B cell (primary cell): ENCODE measurements around the gene NDST1. TPM values are rescaled to one million over a fixed set of nuclear protein-coding genes. Genes with fewer than 3 reads are reported as not detected.

Experiments used
- ATAC-seq: fragments of 200-7000 bp; cut with Tn5 transposase; one replicate; pipeline ENCODE4 v1.10.0; 2021; ENCODE audit warnings: low read depth, mild to moderate bottlenecking, moderate number of reproducible peaks, moderate library complexity
- CTCF ChIA-PET: fragments of 350-600 bp; sonication (Branson Sonifier 250); formaldehyde crosslinking; loops from one replicate; lab custom pipeline; 2021; ENCODE audit warnings: antibody characterized with exemption, inconsistent platforms; lab: Charles Lee
- POLR2A ChIA-PET: fragments of 350-600 bp; sonication (Branson Sonifier 250); formaldehyde crosslinking; loops from one replicate; lab custom pipeline; 2021; ENCODE audit warnings: antibody characterized with exemption; lab: Charles Lee
- DNase-seq: peaks from one replicate; pipeline ENCODE4 v3.0.0; 2013
- H2AFZ ChIP-seq: 2 replicates; pipeline ENCODE4 v1.6.1; 2012; ENCODE audit warnings: mild to moderate bottlenecking, low read depth, low read length; ENCODE audit not compliant: insufficient read depth, poor library complexity, severe bottlenecking
- H3K27ac ChIP-seq, 2 donors: 1 replicate in 1 of 2; 2 replicates in 1 of 2; pipeline ENCODE4 v1.5.1; 2012 to 2013; ENCODE audit warnings: low read length in 2 of 2, mild to moderate bottlenecking in 2 of 2, moderate library complexity in 1 of 2
- H3K27me3 ChIP-seq, 4 experiments: fragments of 200-600 bp in 1 of 4; sonication (generic) in 1 of 4; replicated peaks in 1 of 4; 1 replicate in 2 of 4; 2 replicates in 2 of 4; pipeline versions ENCODE4 v1.6.1 to v1.7.0; 2013 to 2016; ENCODE audit warnings: low read length in 3 of 4, mild to moderate bottlenecking in 2 of 4, mixed read lengths in 1 of 4, moderate library complexity in 1 of 4; ENCODE audit not compliant: insufficient read depth in 4 of 4, control insufficient read depth in 3 of 4; ENCODE audit errors: control extremely low read depth in 1 of 4
- H3K36me3 ChIP-seq, 2 experiments: replicated peaks in 1 of 2; 1 replicate in 1 of 2; 2 replicates in 1 of 2; pipeline versions ENCODE4 v1.6.1 to v1.7.1; 2013; ENCODE audit warnings: low read length in 1 of 2; ENCODE audit not compliant: insufficient read depth in 2 of 2, control insufficient read depth in 1 of 2; ENCODE audit errors: control extremely low read depth in 1 of 2, extremely low read depth in 1 of 2
- H3K4me1 ChIP-seq, 2 donors: fragments of 200-600 bp in 1 of 2; sonication (generic) in 1 of 2; 1 replicate in 1 of 2; 2 replicates in 1 of 2; pipeline versions ENCODE4 v1.5.1 to v1.6.1; 2013 to 2017; ENCODE audit warnings: low read length in 2 of 2; ENCODE audit not compliant: control insufficient read depth in 2 of 2, insufficient read depth in 2 of 2
- H3K4me2 ChIP-seq: replicated peaks from 2 replicates; pipeline ENCODE3; 2012; ENCODE audit warnings: mild to moderate bottlenecking, low read depth, low read length; ENCODE audit not compliant: poor library complexity, severe bottlenecking
- H3K4me3 ChIP-seq, 5 experiments: fragments of 200-600 bp in 1 of 5; sonication (generic) in 1 of 5; 1 replicate in 3 of 5; 2 replicates in 2 of 5; pipeline versions ENCODE4 v1.5.1 to v1.7.0; 2011 to 2016; ENCODE audit warnings: low read length in 4 of 5, mild to moderate bottlenecking in 4 of 5, low read depth in 2 of 5, control low read depth in 1 of 5, moderate library complexity in 1 of 5; ENCODE audit not compliant: insufficient read depth in 1 of 5; ENCODE audit errors: control extremely low read depth in 1 of 5, extremely low read depth in 1 of 5
- H3K79me2 ChIP-seq: fragments of 200-600 bp; sonication (generic); one replicate; pipeline ENCODE4 v1.6.0; 2016; ENCODE audit warnings: low read length; ENCODE audit not compliant: control insufficient read depth, insufficient read depth
- H3K9ac ChIP-seq: fragments of 200-600 bp; sonication (generic); 2 replicates; pipeline ENCODE4 v1.6.1; 2017; ENCODE audit warnings: mild to moderate bottlenecking, low read length, moderate library complexity
- H3K9me3 ChIP-seq, 3 donors: one replicate each; pipeline versions ENCODE4 v1.6.1 to v1.7.1; 2013; ENCODE audit warnings: low read length in 2 of 3; ENCODE audit not compliant: control insufficient read depth in 2 of 3, insufficient read depth in 1 of 3; ENCODE audit errors: control extremely low read depth in 1 of 3
- H4K20me1 ChIP-seq: 2 replicates; pipeline ENCODE4 v1.6.0; 2012; ENCODE audit warnings: mild to moderate bottlenecking, low read length; ENCODE audit not compliant: insufficient read depth, control insufficient read depth, poor library complexity, severe bottlenecking
- H3K27ac Mint-ChIP-seq: one replicate; pipeline ENCODE4 v1.8.0; 2021; ENCODE audit warnings: mixed read lengths
- H3K27me3 Mint-ChIP-seq: one replicate; pipeline ENCODE4 v1.8.0; 2021; ENCODE audit warnings: mixed read lengths
- H3K4me1 Mint-ChIP-seq: one replicate; pipeline ENCODE4 v1.8.0; 2021; ENCODE audit warnings: mixed read lengths
- H3K4me3 Mint-ChIP-seq: one replicate; pipeline ENCODE4 v1.8.0; 2021; ENCODE audit warnings: mixed read lengths
- H3K9me3 Mint-ChIP-seq: one replicate; pipeline ENCODE4 v1.8.0; 2022; ENCODE audit warnings: mixed read lengths; ENCODE audit not compliant: insufficient read depth
- EZH2 ChIP-seq: IDR thresholded peaks from 2 replicates; pipeline ENCODE4 v1.6.1; 2012; ENCODE audit warnings: borderline replicate concordance, low read depth, mild to moderate bottlenecking, moderate library complexity, low read length; ENCODE audit not compliant: insufficient read depth, poor library complexity, severe bottlenecking
- WGBS: methylation state at CpG from one replicate; pipeline ENCODE4 v1.1.5; 2013; ENCODE audit warnings: missing lambda C conversion rate; ENCODE audit not compliant: insufficient coverage; 5-methylcytosine and 5-hydroxymethylcytosine counted together
- intact Hi-C: fragments of 100-400 bp; cut with micrococcal nuclease; formaldehyde crosslinking; loops from one replicate; pipeline ENCODE4 v1.10.0; 2022
- polyA plus RNA-seq: library from polyadenylated mRNA; depleted of rRNA; stranded (reverse); fragments of >200 nt; gene quantifications from 2 replicates; pipeline ENCODE4 v1.2.3, GENCODE V29; 2012
- total RNA-seq, 2 donors: library from RNA; stranded (reverse); fragments of 120-200 nt in 1 of 2; gene quantifications; 1 replicate in 1 of 2; 2 replicates in 1 of 2; pipeline versions ENCODE4 v1.2.3 to v1.2.4, GENCODE V29; 2013 to 2022
- TF ChIP-seq, protein P1 (sequence below): fragments of 200-600 bp; IDR thresholded peaks from one replicate; pipeline ENCODE4 v1.8.0; 2022; ENCODE audit warnings: antibody characterized with exemption, mild to moderate bottlenecking

The NDST1 gene
- total and polyA plus RNA-seq, 2 donors (not counting 1 experiment from before 2014, with no cell fraction given): 4.3 to 7.0 TPM

DNA sequence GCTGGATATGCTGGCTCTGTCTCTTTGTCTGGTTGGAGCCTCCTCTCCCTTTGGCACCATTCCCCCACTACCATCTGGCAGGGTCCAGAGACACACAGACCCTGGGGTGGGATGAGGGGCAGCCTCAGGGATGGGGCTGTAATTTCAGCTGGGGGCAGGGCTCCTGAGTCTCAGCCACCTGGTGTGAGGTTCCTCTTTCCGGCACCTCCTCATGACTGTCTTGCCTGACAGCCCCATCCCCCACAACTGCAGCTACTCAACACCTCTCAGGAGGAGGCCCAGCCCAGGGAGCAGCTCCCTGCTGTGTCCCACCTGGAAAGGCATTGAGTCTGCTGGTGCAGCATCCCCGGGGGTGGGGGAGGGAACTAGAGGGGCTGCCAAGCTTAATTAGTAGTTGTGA is 46.7 kb upstream of the NDST1 start:
- no peaks in the 10 kb centered on the region for H3K79me2 ChIP-seq
- no peaks in the 10 kb centered on the region for H3K36me3 ChIP-seq
- WGBS: 0% methylated on average over 1 of the region's 2 CpGs
- H3K4me1 ChIP-seq: peaks cover 28 to 41% of the 10 kb centered on the region in 2 donors
- ATAC-seq (peak; percentile 80), DNase-seq (peak; percentile 82)
- H2AFZ ChIP-seq: peak overlapping the region; percentile 80
- ChIA-PET POLR2A (interaction anchor here (0.8 kb wide), 1 partner anchor 53 kb away, joined by 4 read pairs; no protein-coding TSS in a partner anchor), CTCF (interaction anchor here (0.8 to 7.3 kb wide), 13 partner anchors 11 to 385 kb away, joined by 3 to 126 read pairs (median 7); partner anchors contain the start of genes IRGM and RPS14)
- H3K27ac Mint-ChIP-seq: peak overlapping the region; percentile 66
- no peaks in the 10 kb centered on the region for H3K27me3 ChIP-seq
- peak overlapping the region; percentile 57 for H3K4me2 ChIP-seq
- H3K27ac ChIP-seq: peak overlapping the region; percentile 55 to 57
- no peaks in the 10 kb centered on the region for H3K27me3 Mint-ChIP-seq
- no peaks in the 10 kb centered on the region for H3K9me3 Mint-ChIP-seq
- no peak overlapping the region for H3K4me3 ChIP-seq
- intact Hi-C loops: loop anchor here (1.0 kb wide), 1 partner anchor 26 kb away; no protein-coding TSS in a partner anchor
- TF ChIP-seq, protein P1, sequence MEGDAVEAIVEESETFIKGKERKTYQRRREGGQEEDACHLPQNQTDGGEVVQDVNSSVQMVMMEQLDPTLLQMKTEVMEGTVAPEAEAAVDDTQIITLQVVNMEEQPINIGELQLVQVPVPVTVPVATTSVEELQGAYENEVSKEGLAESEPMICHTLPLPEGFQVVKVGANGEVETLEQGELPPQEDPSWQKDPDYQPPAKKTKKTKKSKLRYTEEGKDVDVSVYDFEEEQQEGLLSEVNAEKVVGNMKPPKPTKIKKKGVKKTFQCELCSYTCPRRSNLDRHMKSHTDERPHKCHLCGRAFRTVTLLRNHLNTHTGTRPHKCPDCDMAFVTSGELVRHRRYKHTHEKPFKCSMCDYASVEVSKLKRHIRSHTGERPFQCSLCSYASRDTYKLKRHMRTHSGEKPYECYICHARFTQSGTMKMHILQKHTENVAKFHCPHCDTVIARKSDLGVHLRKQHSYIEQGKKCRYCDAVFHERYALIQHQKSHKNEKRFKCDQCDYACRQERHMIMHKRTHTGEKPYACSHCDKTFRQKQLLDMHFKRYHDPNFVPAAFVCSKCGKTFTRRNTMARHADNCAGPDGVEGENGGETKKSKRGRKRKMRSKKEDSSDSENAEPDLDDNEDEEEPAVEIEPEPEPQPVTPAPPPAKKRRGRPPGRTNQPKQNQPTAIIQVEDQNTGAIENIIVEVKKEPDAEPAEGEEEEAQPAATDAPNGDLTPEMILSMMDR: no peak
- TF ChIP-seq EZH2: no peak
- peak overlapping the region; percentile 14 for H3K9ac ChIP-seq
- no peaks in the 10 kb centered on the region for H3K9me3 ChIP-seq
- no peaks in the 10 kb centered on the region for H4K20me1 ChIP-seq
- H3K4me3 Mint-ChIP-seq: peak overlapping the region; percentile 16
- H3K4me1 Mint-ChIP-seq: peaks cover 39% of the 10 kb centered on the region

DNA sequence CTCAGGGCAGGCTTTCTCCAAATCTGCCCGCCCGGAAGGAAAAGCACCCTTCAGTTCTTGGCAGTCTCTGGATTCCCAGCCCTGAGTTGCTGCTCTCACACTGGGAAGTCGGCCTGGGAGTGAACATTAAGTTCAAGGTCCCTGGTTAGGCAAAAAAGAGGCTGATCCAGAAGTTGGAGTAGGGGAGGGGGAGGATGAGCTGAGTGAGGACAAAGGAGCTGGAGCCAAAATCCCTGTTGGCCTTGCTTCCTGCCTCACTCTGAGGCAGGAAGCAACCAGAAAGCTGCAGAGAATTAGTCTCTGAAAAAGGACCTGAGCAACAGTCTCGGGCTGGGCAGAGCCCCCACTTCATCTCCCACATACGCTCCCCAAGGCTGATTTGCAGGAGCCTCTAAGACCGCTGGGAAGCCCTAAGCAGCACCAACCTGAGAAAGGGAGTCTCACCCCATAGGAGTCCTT is 43.3 kb upstream of the NDST1 start:
- no peaks in the 10 kb centered on the region for H3K79me2 ChIP-seq
- H3K27ac Mint-ChIP-seq: no peak overlapping the region
- ATAC-seq: no peak
- H3K27me3 ChIP-seq: no peaks in the 10 kb centered on the region
- no peaks in the 10 kb centered on the region for H3K9me3 Mint-ChIP-seq
- no peak overlapping the region for H3K4me2 ChIP-seq
- no peak overlapping the region for H3K27ac ChIP-seq
- ChIA-PET POLR2A (no interaction called here), CTCF (interaction anchor here (0.9 kb wide), 1 partner anchor 77 kb away, joined by 3 read pairs; no protein-coding TSS in a partner anchor)
- H3K9me3 ChIP-seq: no peaks in the 10 kb centered on the region
- H3K27me3 Mint-ChIP-seq: no peaks in the 10 kb centered on the region
- no peak overlapping the region for H3K4me3 Mint-ChIP-seq
- no peak overlapping the region for H2AFZ ChIP-seq
- intact Hi-C loops: no loop called here
- peaks cover 14 to 17% of the 10 kb centered on the region in 2 donors for H3K4me1 ChIP-seq
- H3K36me3 ChIP-seq: no peaks in the 10 kb centered on the region
- no peak overlapping the region for H3K4me3 ChIP-seq
- WGBS: 90% methylated on average over 6 of the region's 6 CpGs
- H4K20me1 ChIP-seq: no peaks in the 10 kb centered on the region
- no peak for DNase-seq
- H3K4me1 Mint-ChIP-seq: peaks cover 16% of the 10 kb centered on the region
- no peak overlapping the region for H3K9ac ChIP-seq
- no peak for TF ChIP-seq EZH2
- TF ChIP-seq, protein P1: no peak
